Measurements from ENCODE around the gene TEX13D.

The TEX13D gene

GRCh38 chrX:124342174-124342867, 9.9 kb downstream of the TEX13D start:
- Histone ChIP-seq H3K79me2 (ENCODE audit: control insufficient read depth, low read length) (no peaks in the 10 kb centered on the region), H3K36me3 (ENCODE audit: control insufficient read depth, low read length) (no peaks in the 10 kb centered on the region), H3K4me2 (ENCODE audit: low read length) (no peak overlapping the region), H3F3A (ENCODE audit: control insufficient read depth, insufficient read depth) (no peaks in the 10 kb centered on the region), H3K27me3 (ENCODE audit: control insufficient read depth, low read length) (no peaks in the 10 kb centered on the region), H3K27ac (ENCODE audit: low read depth, low read length) (no peak overlapping the region), H3K4me3 (ENCODE audit: low read length) (no peak overlapping the region), H3K9me3 (ENCODE audit: control insufficient read depth, insufficient read depth, low read length) (no peaks in the 10 kb centered on the region), H4K20me1 (ENCODE audit: control insufficient read depth, insufficient read depth, low read depth, low read length) (no peaks in the 10 kb centered on the region), H3K4me1 (ENCODE audit: control insufficient read depth, low read length) (no peaks in the 10 kb centered on the region), H3K9me2 (replicated peaks; ENCODE audit: control insufficient read depth, low read length) (no peaks in the 10 kb centered on the region)
- TF ChIP-seq EZH2phosphoT487 (IDR thresholded peaks at IDR 0.05; ENCODE audit: borderline replicate concordance, low read length) (no peak), CTCF (IDR thresholded peaks at IDR 0.05; ENCODE audit: low read depth, low read length, poor library complexity, severe bottlenecking) (no peak)

GRCh38 chrX:124343016-124343415, 10.6 kb downstream of the TEX13D start:
- Histone ChIP-seq H3K36me3 (ENCODE audit: control insufficient read depth, low read length) (no peaks in the 10 kb centered on the region), H3K4me1 (ENCODE audit: control insufficient read depth, low read length) (no peaks in the 10 kb centered on the region), H3K9me3 (ENCODE audit: control insufficient read depth, insufficient read depth, low read length) (no peaks in the 10 kb centered on the region), H4K20me1 (ENCODE audit: control insufficient read depth, insufficient read depth, low read depth, low read length) (no peaks in the 10 kb centered on the region), H3K27ac (ENCODE audit: low read depth, low read length) (no peak overlapping the region), H3K79me2 (ENCODE audit: control insufficient read depth, low read length) (no peaks in the 10 kb centered on the region), H3K4me2 (ENCODE audit: low read length) (no peak overlapping the region), H3F3A (ENCODE audit: control insufficient read depth, insufficient read depth) (no peaks in the 10 kb centered on the region), H3K27me3 (ENCODE audit: control insufficient read depth, low read length) (no peaks in the 10 kb centered on the region), H3K4me3 (ENCODE audit: low read length) (no peak overlapping the region), H3K9me2 (replicated peaks; ENCODE audit: control insufficient read depth, low read length) (no peaks in the 10 kb centered on the region)
- TF ChIP-seq EZH2phosphoT487 (IDR thresholded peaks at IDR 0.05; ENCODE audit: borderline replicate concordance, low read length) (no peak), CTCF (IDR thresholded peaks at IDR 0.05; ENCODE audit: low read depth, low read length, poor library complexity, severe bottlenecking) (no peak)

GRCh38 chrX:124344246-124344645, 11.8 kb downstream of the TEX13D start:
- no peaks in the 10 kb centered on the region for H3F3A ChIP-seq (ENCODE audit: control insufficient read depth, insufficient read depth)
- no peaks in the 10 kb centered on the region for H3K9me2 ChIP-seq (replicated peaks; ENCODE audit: control insufficient read depth, low read length)
- H3K4me2 ChIP-seq (ENCODE audit: low read length): no peak overlapping the region
- H3K4me1 ChIP-seq (ENCODE audit: control insufficient read depth, low read length): no peaks in the 10 kb centered on the region
- no peak overlapping the region for H3K27ac ChIP-seq (ENCODE audit: low read depth, low read length)
- no peak for TF ChIP-seq CTCF (IDR thresholded peaks at IDR 0.05; ENCODE audit: low read depth, low read length, poor library complexity, severe bottlenecking)
- no peak for TF ChIP-seq EZH2phosphoT487 (IDR thresholded peaks at IDR 0.05; ENCODE audit: borderline replicate concordance, low read length)
- no peaks in the 10 kb centered on the region for H3K36me3 ChIP-seq (ENCODE audit: control insufficient read depth, low read length)
- H3K27me3 ChIP-seq (ENCODE audit: control insufficient read depth, low read length): no peaks in the 10 kb centered on the region
- H3K4me3 ChIP-seq (ENCODE audit: low read length): no peak overlapping the region
- no peaks in the 10 kb centered on the region for H3K79me2 ChIP-seq (ENCODE audit: control insufficient read depth, low read length)
- no peaks in the 10 kb centered on the region for H3K9me3 ChIP-seq (ENCODE audit: control insufficient read depth, insufficient read depth, low read length)
- H4K20me1 ChIP-seq (ENCODE audit: control insufficient read depth, insufficient read depth, low read depth, low read length): no peaks in the 10 kb centered on the region

Measured in DOHH2 (cell line).